Loucy (cell line): ENCODE results near the gene ADGRL3.

Experiments
- H2AFZ ChIP-seq: fragments of 200-600 bp; sonication (generic); 2 replicates; pipeline ENCODE4 v1.6.0; 2016; ENCODE audit warnings: antibody characterized with exemption, mild to moderate bottlenecking, low read length, moderate library complexity
- H3F3A ChIP-seq: fragments of 200-600 bp; 2 replicates; pipeline ENCODE4 v1.6.0; 2016; ENCODE audit warnings: antibody characterized with exemption, low read depth, mild to moderate bottlenecking
- H3K27me3 ChIP-seq: fragments of 200-600 bp; sonication (generic); 2 replicates; pipeline ENCODE4 v1.6.1; 2014; ENCODE audit warnings: low read length, mild to moderate bottlenecking; ENCODE audit not compliant: insufficient read depth, poor library complexity, severe bottlenecking
- H3K36me3 ChIP-seq: fragments of 200-600 bp; sonication (generic); 2 replicates; pipeline ENCODE4 v1.6.1; 2016; ENCODE audit warnings: low read length; ENCODE audit not compliant: insufficient read depth
- H3K4me1 ChIP-seq: fragments of 200-600 bp; sonication (generic); 2 replicates; pipeline ENCODE4 v1.5.1; 2014; ENCODE audit warnings: low read length, mild to moderate bottlenecking; ENCODE audit not compliant: insufficient read depth, poor library complexity, severe bottlenecking
- H3K4me2 ChIP-seq: fragments of 200-600 bp; sonication (generic); 2 replicates; pipeline ENCODE4 v1.6.0; 2014; ENCODE audit warnings: antibody characterized with exemption, low read length, low read depth, mild to moderate bottlenecking; ENCODE audit not compliant: poor library complexity, severe bottlenecking
- H3K4me3 ChIP-seq: fragments of 200-600 bp; sonication (generic); 2 replicates; pipeline ENCODE4 v1.5.1; 2014; ENCODE audit warnings: low read length, mild to moderate bottlenecking, mixed read lengths; ENCODE audit not compliant: poor library complexity, severe bottlenecking
- H3K79me2 ChIP-seq: fragments of 200-600 bp; sonication (generic); 2 replicates; pipeline ENCODE4 v1.6.1; 2014; ENCODE audit warnings: low read length; ENCODE audit not compliant: insufficient read depth
- H3K9ac ChIP-seq: fragments of 200-600 bp; sonication (generic); 2 replicates; pipeline ENCODE4 v1.6.0; 2014; ENCODE audit warnings: mild to moderate bottlenecking, low read depth, low read length, moderate library complexity; ENCODE audit not compliant: poor library complexity, severe bottlenecking
- H3K9me2 ChIP-seq: fragments of 200-600 bp; sonication (generic); replicated peaks from 2 replicates; pipeline ENCODE4 v1.6.1; 2016; ENCODE audit warnings: low read depth, low read length, mixed read lengths
- H3K9me3 ChIP-seq: fragments of 200-600 bp; sonication (generic); 2 replicates; pipeline ENCODE4 v1.6.1; 2014; ENCODE audit warnings: mild to moderate bottlenecking, antibody characterized with exemption, low read length, low read depth; ENCODE audit not compliant: insufficient read depth
- H4K20me1 ChIP-seq: fragments of 200-600 bp; sonication (generic); 2 replicates; pipeline ENCODE4 v1.6.0; 2014; ENCODE audit warnings: antibody characterized with exemption, low read length, mild to moderate bottlenecking; ENCODE audit not compliant: insufficient read depth, poor library complexity, severe bottlenecking
- EZH2phosphoT487 ChIP-seq: fragments of 200-600 bp; IDR thresholded peaks from 2 replicates; pipeline ENCODE4 v1.6.1; 2018; ENCODE audit warnings: antibody characterized with exemption, mild to moderate bottlenecking, moderate library complexity, borderline replicate concordance
- TF ChIP-seq, protein P1 (sequence below): fragments of 200-600 bp; sonication (generic); conservative IDR thresholded peaks from 2 replicates; pipeline ENCODE4 v1.5.1; 2014; ENCODE audit warnings: mild to moderate bottlenecking, antibody characterized with exemption, low read length

Gene ADGRL3

DNA sequence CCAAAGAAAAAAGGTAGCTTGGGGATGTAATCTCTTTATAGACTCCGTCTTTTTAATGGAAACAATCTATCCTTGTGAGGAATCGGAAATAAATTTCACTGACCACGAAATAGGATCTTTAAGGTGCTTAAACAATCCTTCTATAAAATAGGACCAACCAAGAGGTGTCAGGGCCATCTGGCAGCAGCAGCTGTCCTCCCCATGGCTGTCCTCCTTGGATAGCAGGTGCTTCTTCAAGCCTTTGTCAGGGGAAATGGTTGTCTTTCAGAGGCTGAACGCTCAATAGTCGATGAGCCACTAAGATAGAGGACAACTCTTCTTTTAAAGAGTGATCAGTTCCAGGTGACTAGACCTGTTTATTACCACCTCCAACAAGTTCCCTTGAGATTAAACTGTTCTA is 231.0 kb downstream of the ADGRL3 start:
- TF ChIP-seq, protein P1, sequence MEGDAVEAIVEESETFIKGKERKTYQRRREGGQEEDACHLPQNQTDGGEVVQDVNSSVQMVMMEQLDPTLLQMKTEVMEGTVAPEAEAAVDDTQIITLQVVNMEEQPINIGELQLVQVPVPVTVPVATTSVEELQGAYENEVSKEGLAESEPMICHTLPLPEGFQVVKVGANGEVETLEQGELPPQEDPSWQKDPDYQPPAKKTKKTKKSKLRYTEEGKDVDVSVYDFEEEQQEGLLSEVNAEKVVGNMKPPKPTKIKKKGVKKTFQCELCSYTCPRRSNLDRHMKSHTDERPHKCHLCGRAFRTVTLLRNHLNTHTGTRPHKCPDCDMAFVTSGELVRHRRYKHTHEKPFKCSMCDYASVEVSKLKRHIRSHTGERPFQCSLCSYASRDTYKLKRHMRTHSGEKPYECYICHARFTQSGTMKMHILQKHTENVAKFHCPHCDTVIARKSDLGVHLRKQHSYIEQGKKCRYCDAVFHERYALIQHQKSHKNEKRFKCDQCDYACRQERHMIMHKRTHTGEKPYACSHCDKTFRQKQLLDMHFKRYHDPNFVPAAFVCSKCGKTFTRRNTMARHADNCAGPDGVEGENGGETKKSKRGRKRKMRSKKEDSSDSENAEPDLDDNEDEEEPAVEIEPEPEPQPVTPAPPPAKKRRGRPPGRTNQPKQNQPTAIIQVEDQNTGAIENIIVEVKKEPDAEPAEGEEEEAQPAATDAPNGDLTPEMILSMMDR = no peak
- TF ChIP-seq EZH2phosphoT487 = no peak
- Histone ChIP-seq H3K4me2 (no peak overlapping the region), H3K27me3 (no peaks in the 10 kb centered on the region), H3K9ac (no peak overlapping the region), H3K9me3 (no peaks in the 10 kb centered on the region), H3K4me1 (no peaks in the 10 kb centered on the region), H3F3A (no peaks in the 10 kb centered on the region), H3K79me2 (no peaks in the 10 kb centered on the region), H2AFZ (no peak overlapping the region), H3K36me3 (no peaks in the 10 kb centered on the region), H3K9me2 (no peaks in the 10 kb centered on the region), H3K4me3 (no peak overlapping the region), H4K20me1 (no peaks in the 10 kb centered on the region)

DNA sequence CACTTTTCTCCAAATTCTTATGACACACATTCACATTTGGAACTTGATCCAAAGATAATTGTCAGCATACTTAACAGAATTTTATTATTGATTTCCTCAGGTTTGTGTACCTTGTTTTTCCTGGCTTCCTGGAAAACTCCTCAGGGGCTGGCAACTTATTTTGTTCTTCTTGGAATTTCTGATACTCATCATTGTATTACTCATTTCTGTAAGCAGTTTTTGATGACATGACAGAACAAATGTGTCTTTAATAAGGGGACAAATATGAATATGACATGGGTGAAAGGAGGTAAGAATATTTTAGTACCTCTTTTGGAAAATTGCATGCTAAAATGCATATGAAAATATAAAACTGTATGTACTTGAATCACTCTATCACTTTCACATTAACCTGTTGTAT is 237.8 kb downstream of the ADGRL3 start:
- H3K4me3 ChIP-seq = no peak overlapping the region
- no peaks in the 10 kb centered on the region for H4K20me1 ChIP-seq
- no peaks in the 10 kb centered on the region for H3K9me2 ChIP-seq
- no peak overlapping the region for H3K9ac ChIP-seq
- no peaks in the 10 kb centered on the region for H3F3A ChIP-seq
- H3K4me2 ChIP-seq = no peak overlapping the region
- no peak overlapping the region for H2AFZ ChIP-seq
- no peak for TF ChIP-seq EZH2phosphoT487
- TF ChIP-seq, protein P1 = no peak
- no peaks in the 10 kb centered on the region for H3K9me3 ChIP-seq
- H3K79me2 ChIP-seq = no peaks in the 10 kb centered on the region
- no peaks in the 10 kb centered on the region for H3K27me3 ChIP-seq
- no peaks in the 10 kb centered on the region for H3K36me3 ChIP-seq
- no peaks in the 10 kb centered on the region for H3K4me1 ChIP-seq

GRCh38 chr4:61440321-61440720 is 240.2 kb downstream of the ADGRL3 start:
- Histone ChIP-seq H3K9me3 (no peaks in the 10 kb centered on the region), H3K4me1 (no peaks in the 10 kb centered on the region), H3K79me2 (no peaks in the 10 kb centered on the region), H3K9ac (no peak overlapping the region), H3K27me3 (no peaks in the 10 kb centered on the region), H3K4me2 (no peak overlapping the region), H2AFZ (no peak overlapping the region), H3K36me3 (no peaks in the 10 kb centered on the region), H3K9me2 (no peaks in the 10 kb centered on the region), H3F3A (no peaks in the 10 kb centered on the region), H4K20me1 (no peaks in the 10 kb centered on the region), H3K4me3 (no peak overlapping the region)
- no peak for TF ChIP-seq EZH2phosphoT487
- TF ChIP-seq, protein P1 = no peak
